ENCODE measurements around the gene PLAU.
"Not testable (repeated sequence)": the region's sequence is repeated elsewhere in the genome, so short reads cannot be mapped to it uniquely, and the experiment has no call there.

DNA sequence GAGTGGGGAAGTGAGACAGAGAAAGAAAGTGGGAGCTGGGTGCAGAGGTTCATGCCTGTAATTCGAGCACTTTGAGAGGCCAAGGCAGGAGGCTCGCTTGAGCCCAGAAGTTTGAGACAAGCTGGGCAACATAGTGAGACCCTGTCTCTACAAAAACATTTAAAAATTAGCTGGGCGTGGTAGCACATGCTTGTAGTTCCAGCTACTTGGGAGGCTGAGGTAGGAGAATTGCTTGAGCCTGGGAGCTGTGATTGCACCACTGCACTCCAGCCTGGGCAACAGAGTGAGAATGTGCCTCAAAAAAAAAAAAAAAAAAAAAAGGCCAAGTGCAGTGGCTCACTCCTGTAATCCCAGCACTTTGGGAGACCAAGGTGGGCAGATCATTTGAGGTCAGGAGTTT lies 20.1 kb upstream of the PLAU start:
- TF ChIP-seq, protein P1, sequence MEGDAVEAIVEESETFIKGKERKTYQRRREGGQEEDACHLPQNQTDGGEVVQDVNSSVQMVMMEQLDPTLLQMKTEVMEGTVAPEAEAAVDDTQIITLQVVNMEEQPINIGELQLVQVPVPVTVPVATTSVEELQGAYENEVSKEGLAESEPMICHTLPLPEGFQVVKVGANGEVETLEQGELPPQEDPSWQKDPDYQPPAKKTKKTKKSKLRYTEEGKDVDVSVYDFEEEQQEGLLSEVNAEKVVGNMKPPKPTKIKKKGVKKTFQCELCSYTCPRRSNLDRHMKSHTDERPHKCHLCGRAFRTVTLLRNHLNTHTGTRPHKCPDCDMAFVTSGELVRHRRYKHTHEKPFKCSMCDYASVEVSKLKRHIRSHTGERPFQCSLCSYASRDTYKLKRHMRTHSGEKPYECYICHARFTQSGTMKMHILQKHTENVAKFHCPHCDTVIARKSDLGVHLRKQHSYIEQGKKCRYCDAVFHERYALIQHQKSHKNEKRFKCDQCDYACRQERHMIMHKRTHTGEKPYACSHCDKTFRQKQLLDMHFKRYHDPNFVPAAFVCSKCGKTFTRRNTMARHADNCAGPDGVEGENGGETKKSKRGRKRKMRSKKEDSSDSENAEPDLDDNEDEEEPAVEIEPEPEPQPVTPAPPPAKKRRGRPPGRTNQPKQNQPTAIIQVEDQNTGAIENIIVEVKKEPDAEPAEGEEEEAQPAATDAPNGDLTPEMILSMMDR (conservative IDR thresholded peaks at IDR 0.05; ENCODE audit: low read depth, low read length), result not testable (repeated sequence)
- TF ChIP-seq EZH2 (IDR thresholded peaks at IDR 0.05; ENCODE audit: borderline replicate concordance, low read depth, low read length, poor library complexity, severe bottlenecking), result not testable (repeated sequence)

Measured in A673 (cell line).